K562 (cell line): ENCODE results near the gene PARD6B. TPM values are rescaled to one million over a fixed set of nuclear protein-coding genes. Genes with fewer than 3 reads are reported as not detected.

Source experiments
- DDX20 ChIP-seq: fragments of 450-650 bp; IDR thresholded peaks from 2 replicates; pipeline ENCODE4 v1.6.1; 2016; ENCODE audit warnings: missing genetic modification characterization, low read depth, mild to moderate bottlenecking, missing compliant biosample characterization, moderate library complexity
- KDM1A ChIP-seq, 2 experiments: fragments of 450-650 bp; IDR thresholded peaks; 2 replicates each; pipeline ENCODE4 v1.6.1; 2016; ENCODE audit warnings: mild to moderate bottlenecking in 2 of 2
- polyA plus RNA-seq, 8 experiments: library from polyadenylated mRNA; depleted of rRNA in 4 of 8; stranded (reverse) in 5 of 8; unstranded in 3 of 8; fragments of >200 nt; fragmentation: Nextera tagmentation in 2 of 8; fragmentation: Illumina TruSeq in 1 of 8; extraction: Ambion mirVana in 2 of 8; extraction: Trizol in 1 of 8; gene quantifications; 2 replicates each; pipeline versions ENCODE4 v1.2.1 to v1.2.3, GENCODE V29; 2011 to 2014; ENCODE audit warnings: inconsistent platforms in 1 of 8, missing spikeins in 1 of 8
- total RNA-seq, 7 experiments: library from RNA; depleted of rRNA in 6 of 7; stranded (reverse); fragments of >200 nt in 6 of 7; fragmentation: Illumina TruSeq in 2 of 7; extraction: Trizol in 2 of 7; gene quantifications; 2 replicates each; pipeline versions ENCODE4 v1.2.1 to v1.2.3, GENCODE V29; 2011 to 2021; ENCODE audit warnings: low replicate concordance in 1 of 7
- TF ChIP-seq, protein P1 (sequence below): IDR thresholded peaks from 3 replicates; pipeline ENCODE4 v1.6.1; 2011; ENCODE audit warnings: borderline replicate concordance, mild to moderate bottlenecking, moderate library complexity; ENCODE audit not compliant: insufficient read length; ENCODE audit errors: extremely low read depth
- TF ChIP-seq, protein P2 (sequence below): fragments of 250-450 bp; sonication (Bioruptor Pico); IDR thresholded peaks from 2 replicates; pipeline ENCODE4 v1.4.0; 2020
- TF ChIP-seq, protein P3 (sequence below): sonication (generic); formaldehyde crosslinking; IDR thresholded peaks from 2 replicates; pipeline ENCODE4 v1.8.0; 2022; ENCODE audit warnings: mild to moderate bottlenecking, missing genetic modification reagents, borderline replicate concordance

The PARD6B gene
- total and polyA plus RNA-seq, 9 of the 15 experiments (the other 6 are each of a cell fraction or from before 2014, with no cell fraction given) = 1.7 to 12.3 (median 5.5) TPM

DNA sequence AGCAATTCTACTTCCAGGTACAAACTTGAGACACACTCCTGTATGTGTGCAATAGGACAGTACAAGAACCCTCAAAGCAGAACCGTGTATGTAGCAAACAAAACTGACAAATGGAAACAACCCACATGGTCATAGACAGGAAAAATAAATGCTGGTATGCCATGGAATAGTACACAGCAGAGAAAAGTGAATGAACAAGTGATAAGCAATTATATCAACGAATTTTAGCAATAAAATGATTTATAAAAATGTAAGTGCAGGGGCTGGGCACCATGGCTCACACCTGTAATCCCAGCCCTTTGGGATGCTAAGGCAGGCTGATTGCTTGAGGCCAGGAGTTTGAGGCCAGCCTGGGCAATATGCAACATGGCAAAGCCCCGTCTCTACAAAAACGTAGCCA is 49.3 kb upstream of the PARD6B start (continued):
- TF ChIP-seq, protein P1, sequence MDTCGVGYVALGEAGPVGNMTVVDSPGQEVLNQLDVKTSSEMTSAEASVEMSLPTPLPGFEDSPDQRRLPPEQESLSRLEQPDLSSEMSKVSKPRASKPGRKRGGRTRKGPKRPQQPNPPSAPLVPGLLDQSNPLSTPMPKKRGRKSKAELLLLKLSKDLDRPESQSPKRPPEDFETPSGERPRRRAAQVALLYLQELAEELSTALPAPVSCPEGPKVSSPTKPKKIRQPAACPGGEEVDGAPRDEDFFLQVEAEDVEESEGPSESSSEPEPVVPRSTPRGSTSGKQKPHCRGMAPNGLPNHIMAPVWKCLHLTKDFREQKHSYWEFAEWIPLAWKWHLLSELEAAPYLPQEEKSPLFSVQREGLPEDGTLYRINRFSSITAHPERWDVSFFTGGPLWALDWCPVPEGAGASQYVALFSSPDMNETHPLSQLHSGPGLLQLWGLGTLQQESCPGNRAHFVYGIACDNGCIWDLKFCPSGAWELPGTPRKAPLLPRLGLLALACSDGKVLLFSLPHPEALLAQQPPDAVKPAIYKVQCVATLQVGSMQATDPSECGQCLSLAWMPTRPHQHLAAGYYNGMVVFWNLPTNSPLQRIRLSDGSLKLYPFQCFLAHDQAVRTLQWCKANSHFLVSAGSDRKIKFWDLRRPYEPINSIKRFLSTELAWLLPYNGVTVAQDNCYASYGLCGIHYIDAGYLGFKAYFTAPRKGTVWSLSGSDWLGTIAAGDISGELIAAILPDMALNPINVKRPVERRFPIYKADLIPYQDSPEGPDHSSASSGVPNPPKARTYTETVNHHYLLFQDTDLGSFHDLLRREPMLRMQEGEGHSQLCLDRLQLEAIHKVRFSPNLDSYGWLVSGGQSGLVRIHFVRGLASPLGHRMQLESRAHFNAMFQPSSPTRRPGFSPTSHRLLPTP = no peak
- TF ChIP-seq, protein P2, sequence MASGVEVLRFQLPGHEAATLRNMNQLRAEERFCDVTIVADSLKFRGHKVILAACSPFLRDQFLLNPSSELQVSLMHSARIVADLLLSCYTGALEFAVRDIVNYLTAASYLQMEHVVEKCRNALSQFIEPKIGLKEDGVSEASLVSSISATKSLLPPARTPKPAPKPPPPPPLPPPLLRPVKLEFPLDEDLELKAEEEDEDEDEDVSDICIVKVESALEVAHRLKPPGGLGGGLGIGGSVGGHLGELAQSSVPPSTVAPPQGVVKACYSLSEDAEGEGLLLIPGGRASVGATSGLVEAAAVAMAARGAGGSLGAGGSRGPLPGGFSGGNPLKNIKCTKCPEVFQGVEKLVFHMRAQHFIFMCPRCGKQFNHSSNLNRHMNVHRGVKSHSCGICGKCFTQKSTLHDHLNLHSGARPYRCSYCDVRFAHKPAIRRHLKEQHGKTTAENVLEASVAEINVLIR (CRISPR knock-in tag) = no peak
- peak; percentile 41 to 66; a peak in 2 of 4 replicates for TF ChIP-seq KDM1A (IDR thresholded peaks at IDR 0.05)
- TF ChIP-seq, protein P3, sequence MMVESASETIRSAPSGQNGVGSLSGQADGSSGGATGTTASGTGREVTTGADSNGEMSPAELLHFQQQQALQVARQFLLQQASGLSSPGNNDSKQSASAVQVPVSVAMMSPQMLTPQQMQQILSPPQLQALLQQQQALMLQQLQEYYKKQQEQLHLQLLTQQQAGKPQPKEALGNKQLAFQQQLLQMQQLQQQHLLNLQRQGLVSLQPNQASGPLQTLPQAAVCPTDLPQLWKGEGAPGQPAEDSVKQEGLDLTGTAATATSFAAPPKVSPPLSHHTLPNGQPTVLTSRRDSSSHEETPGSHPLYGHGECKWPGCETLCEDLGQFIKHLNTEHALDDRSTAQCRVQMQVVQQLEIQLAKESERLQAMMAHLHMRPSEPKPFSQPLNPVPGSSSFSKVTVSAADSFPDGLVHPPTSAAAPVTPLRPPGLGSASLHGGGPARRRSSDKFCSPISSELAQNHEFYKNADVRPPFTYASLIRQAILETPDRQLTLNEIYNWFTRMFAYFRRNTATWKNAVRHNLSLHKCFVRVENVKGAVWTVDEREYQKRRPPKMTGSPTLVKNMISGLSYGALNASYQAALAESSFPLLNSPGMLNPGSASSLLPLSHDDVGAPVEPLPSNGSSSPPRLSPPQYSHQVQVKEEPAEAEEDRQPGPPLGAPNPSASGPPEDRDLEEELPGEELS = no peak
- no peak for TF ChIP-seq DDX20 (tag)
